Brain pericyte (primary cell): ENCODE results near the gene MAFF.

Source experiments
- DNase-seq: peaks from one replicate; pipeline ENCODE4 v3.0.0-alpha.2; 2012; ENCODE audit warnings: low read depth, low spot score

MAFF gene

DNA sequence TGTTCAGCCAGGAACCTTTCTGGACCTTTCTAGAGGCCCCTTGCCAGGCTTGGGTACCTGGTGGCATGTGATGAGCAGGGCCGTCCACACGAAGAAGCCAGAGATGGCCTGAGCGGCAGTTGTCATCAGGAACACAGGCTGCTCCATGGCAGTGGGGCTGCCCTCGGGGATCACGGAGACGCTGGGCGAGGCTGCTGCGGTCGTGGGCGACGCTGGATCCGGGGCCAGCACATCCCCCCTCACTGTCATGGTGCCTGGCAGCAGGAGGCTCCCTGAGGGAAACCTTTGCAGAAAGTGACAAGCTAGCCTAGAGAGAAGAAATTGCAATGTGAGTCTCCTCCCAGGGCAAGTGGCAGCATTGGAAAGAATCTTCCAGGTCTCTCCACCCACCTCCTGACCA, 45.9 kb downstream of the MAFF start:
- no peak for DNase-seq

DNA sequence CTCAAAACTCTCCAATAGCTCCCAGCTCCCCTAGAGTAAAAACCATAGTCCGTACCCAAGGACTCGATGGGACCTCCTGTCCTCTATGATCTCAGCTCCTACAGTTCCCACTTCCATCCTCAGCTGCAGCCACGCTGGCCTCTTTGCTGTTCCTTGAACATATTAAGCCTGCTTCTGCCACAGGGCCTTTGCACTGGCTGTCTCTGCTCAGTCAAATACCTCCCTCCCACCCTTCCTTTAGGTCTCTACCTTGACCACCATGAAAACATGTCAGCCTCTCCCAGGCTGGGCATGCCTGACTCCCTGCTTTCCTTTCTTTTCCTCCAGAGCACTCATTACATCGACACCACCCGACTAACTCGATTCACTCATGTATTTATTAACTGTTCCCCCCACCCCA, 46.5 kb downstream of the MAFF start:
- DNase-seq = no peak

DNA sequence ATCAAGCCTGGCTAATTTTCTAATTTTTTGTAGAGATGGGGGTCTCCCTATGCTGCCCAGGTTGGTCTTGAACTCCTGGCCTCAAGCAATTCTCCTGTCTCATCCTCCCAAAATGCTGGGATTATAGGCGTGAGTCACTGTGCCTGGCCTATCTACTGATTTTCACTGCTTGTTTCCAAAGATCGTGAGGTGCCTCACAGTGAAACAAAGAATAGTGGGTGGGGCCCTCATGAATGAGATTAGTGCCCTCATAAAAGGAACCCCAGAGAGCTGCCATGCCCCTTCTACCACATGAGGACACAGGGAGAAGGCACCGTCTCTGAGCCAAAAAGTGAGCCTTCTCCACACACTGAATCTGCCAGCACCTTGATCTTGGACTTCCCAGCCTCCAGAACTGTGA, 47.5 kb downstream of the MAFF start:
- no peak for DNase-seq

DNA sequence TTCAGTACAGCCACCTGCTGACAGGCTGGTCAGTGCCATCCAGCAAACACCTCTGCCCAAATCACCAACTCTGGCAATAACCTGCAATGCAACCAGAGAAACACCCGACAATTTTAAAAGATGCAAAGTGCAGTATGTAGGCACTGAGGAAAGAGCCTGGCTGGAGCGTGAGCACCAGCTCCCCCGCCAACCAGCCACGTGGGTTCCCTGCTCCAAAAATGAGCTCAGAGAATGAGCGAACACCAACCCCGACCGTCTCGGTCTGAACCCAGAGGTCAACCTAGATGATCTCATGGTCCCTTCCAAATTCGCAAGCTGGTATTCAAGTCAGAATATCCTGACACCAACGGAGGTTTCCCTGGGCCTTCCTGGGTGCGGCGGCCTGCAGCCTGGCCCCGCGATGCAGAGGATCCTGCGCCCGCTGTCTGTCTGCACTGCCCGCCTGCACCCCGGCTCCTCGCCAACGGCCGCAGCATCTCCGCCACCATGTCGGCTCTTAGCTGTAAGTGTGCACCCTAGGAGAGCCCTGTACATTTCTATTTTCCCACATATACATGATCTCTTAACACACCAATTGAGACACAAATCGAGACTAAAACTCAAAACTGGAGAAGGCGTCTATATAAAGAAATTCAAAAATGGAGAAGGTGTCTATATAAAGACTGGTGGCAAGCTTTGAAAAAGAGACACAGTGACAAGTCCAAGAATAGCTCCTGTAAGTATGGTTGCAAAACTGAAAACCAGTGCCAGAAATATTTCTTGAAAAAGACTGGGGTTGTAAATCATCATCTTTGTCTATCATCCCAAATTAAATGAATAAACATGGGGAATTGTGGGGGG, 48.2 kb downstream of the MAFF start:
- no peak for DNase-seq

DNA sequence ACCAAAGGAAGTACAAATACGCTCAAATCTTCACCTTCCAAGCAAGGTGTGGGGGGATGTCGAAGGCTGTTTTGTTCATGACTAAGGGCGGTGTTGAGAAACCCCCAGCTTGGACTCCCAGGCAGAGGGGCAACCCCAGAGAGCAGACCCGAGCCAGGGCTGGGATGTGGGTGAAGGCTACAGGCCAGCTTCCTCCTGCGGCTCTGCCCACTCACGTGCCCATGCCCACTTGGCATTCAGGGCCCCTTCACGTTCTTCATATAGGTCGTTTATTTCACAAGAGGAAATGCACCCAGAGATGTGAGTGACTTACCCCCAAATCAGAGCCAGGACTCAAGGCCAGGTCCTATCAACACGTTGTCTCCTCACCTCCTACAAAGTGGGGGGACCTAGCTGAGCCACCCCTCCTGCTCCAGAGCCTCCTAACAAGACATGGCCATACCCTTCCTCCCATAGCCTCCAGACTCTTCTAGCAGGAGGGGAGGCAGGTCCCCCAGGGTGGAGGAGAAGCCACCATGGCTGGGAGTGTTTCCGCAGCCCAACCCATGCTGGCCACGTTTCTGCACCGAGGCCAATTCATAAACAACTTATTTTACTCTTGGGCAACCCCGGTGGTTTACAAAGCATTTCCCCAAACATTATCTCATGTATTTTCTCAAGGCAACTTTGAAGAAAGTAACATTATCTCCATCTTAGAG, 49.0 kb downstream of the MAFF start:
- DNase-seq = no peak

DNA sequence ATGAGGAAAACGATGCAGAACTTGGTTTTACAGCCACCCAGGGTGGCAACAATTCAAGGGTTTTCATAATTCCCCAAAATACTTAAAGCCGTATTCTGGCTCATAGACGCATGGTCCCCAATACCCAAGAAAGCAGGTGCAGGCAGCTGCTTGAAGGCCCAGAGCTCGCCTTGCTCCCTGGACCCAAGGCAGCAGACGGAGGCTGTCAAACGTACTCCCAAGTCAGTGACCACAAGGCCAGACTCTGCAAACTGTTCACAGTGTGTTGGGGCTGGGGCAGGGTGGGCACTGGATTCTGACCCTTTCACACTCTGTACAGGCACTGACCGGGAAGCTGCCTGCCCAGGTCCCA, 49.5 kb downstream of the MAFF start:
- no peak for DNase-seq

DNA sequence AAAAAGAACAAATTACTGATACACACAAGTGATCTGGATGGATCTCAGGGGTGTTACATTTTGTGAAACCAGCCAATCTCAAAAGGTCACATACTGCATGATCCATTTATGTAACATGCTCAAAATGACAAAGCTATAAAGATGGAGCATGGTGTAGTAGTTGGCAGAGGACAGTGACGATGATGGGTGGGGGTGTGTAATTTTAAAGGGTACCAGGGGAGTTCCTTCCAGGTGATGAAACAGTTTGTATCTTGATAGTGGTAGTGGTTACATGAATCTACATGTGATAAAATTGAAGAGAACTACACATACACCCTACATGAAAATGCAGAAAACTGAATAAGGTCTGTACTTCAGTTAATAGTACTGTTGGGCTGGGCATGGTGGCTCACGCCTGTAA, 53.9 kb downstream of the MAFF start:
- DNase-seq = no peak

DNA sequence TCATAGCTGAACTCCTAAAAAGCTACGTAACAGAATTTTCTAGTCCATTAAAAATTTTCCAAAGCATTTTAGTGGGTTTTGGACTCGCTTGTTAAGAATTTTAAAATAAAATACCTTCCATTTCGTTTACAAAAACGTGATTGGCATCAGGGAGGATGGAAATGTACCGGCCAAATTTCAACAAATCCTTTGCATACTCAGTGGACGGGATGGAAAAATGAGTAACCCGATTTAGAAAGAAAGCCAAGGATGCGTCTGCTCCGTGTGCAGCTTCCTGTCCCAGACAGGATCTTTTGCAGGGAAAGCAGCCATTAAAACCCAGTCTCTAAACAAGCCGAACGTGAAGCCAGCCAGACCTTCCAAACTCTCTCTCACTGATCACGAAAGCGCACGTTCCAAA, 55.4 kb downstream of the MAFF start:
- no peak for DNase-seq

DNA sequence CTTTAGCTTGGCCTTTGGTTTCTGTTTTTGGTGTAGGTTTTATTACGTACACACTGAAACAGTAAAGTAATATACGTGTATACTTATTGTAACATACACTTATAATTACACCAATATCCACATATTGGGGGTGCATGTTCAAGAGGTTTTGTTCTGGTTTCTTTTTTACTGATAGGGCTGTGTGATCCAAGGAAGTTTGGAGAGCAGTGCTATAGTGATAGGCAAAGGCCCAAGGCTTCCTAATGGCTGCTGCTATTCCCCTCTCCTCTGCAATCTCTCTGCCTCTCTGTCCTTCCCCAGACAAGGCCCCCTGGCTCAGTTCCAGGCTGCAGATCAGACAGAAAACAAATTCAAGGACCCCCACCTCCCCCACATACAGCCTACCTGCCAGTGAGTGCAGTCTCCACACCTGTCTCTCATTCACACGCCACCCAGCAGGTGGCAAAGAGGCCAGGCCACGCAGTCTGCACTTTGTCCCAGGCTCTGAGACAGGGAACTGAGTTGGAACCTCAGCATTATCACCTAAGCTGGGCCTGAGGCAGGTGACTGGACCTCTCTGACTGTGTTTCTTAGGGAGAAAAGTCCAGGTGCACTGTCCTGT, 56.0 kb downstream of the MAFF start:
- DNase-seq = no peak

DNA sequence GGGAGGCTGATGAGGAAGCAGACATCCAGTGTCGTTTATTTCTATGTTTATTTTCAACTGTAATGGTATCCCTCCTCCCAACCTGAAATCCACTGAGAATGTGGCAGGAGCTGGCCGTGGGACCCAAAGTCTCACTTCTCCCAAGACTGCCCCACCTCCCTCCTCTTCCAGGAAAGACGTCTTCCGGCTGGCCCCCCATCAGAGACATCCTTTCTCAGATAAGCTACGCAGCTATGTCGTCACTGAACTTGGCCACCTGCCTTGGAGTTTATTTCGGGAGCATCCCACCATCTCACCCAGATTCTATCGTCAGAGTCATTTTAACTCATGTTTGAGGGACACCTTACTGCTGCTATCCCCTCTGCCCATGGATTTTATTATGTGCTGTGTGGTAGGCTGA, 57.1 kb downstream of the MAFF start:
- no peak for DNase-seq

DNA sequence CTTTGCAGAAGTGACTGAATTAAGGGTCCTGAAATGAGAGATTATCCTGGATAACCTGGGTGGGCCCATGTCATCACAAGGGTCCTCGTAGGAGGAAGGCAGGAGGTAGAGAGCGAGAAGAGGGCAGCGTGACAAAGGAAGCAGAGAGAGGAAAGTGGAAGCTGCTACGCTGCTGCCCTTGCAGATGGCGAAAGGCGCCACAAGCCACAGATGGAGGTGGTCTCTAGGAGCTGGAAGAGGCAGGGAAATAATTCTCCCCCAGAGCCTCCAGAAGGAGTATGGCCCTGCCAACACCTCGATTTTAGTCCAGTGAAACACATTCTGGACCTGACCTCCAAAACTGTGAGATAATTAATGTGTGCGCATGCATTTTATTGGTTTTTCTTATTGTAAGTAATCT, 57.6 kb downstream of the MAFF start:
- no peak for DNase-seq

DNA sequence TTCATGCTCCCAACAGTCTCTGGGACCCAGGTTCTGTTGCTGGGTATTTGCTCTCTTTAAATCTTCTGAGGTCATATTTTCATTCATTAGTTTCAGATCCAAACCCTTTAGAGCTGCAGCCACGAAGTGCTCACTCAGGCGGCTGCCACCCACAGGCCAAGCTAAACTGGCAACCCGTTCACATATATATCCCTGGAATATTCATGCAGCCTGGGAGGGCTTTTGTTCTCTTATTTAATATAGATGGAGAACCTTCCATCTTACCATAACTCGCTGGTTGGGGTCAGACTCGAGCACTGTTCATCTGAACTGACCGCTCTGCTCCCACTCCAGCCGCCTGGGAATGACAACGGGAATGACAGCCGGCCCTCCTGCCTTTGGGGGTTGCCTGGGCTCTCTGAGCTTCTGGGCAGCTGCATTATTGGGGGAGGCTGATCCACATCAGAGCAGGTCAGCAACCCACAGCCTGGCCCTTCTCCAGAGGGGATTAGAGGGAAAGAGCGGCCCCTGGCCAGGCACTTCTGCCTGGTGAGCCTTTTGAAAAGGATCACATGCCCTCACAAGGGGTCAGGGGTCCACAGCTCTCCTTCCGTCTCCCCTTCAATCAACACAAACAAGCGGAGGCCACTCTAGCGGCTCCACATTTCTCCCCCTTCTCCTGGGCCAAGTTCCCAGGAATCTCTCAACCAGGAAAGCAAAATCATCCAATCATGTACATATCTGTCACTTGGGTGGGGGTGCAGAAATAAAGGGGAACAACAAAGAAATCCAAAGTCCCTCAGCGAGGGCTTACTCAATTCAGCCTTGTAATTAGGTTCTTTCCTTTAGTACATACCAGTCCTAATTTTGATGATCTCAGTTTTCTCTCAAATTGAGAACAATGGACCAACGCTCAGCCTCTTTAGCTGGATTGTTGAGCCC, 59.2 kb downstream of the MAFF start:
- no peak for DNase-seq

DNA sequence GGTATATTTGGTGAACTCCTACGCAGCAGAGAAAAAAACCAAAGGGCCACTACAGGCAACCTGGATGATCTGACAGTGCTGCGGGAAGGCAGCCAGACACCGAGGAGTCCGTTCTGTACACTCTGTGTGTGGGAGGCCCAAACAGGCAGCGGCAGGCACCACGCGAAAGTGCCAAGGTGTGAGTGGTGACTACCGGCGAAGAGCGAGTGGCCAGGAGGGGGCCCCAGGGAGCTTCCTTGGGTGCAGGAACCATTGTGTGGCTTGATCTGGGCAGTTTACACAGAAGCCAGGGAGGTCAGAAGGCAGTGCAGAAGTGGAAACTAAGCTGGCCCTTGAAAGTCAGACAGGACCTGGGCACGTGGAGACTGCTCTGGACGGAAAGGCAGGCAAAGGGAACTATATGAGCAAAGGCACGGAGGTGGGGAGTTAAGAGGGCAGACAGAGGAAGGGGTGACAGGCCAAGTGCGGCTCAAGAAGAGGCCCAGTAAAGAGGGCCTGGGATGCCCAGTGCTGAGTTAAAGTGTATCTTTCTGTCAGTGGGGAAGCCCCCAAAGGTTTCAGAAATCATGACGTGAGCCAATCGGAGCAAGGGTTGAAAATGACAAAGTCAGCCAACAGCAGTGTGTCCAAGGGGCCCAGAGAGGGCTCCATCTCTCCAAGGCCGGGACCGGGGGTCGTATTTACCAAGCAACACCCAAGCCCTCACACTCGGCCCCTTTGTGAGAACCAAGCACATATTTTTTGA, 60.4 kb downstream of the MAFF start:
- DNase-seq = no peak

DNA sequence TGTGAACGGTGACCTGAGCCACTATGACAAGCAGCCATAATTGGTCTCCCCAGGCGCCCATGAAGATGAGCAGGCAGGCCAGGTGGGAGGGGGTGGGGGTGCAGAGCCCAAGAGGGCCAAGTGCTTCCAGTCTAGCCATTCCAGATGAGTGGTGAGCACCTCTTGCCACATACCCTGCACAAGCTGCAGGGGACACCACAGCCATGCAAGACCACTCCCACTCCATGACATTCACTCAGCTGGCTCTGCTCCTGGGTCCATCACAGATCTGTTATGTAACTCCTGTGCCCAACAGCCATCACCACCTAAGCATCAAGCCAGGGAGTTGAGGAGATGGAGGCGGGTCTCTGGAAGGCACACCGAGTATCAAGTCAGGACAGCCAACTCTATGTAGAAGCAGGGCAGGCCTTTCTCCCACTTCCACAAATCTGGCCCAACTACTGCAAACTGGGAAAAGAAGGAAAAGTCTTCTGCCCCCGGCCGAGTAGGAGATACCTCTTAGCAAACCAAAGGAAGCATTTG, 62.6 kb downstream of the MAFF start:
- no peak for DNase-seq
